H9 (cell line): Measurements from ENCODE around the gene RPL7L1. TPM values are rescaled to one million over a fixed set of nuclear protein-coding genes. Genes with fewer than 3 reads are reported as not detected.

Experiments used
- DNase-seq: peaks from one replicate; pipeline ENCODE4 v3.0.0-alpha.2; 2017
- H2AFZ ChIP-seq: one replicate; pipeline ENCODE4 v1.6.1; 2013; ENCODE audit warnings: mild to moderate bottlenecking, low read length, control low read depth, moderate library complexity
- H2AK5ac ChIP-seq: 2 replicates; pipeline ENCODE4 v1.6.1; 2013; ENCODE audit warnings: low read length, control low read depth, mixed read lengths; ENCODE audit not compliant: insufficient read length
- H2BK120ac ChIP-seq: one replicate; pipeline ENCODE4 v1.6.1; 2013; ENCODE audit warnings: low read depth, mild to moderate bottlenecking, low read length, control low read depth, inconsistent platforms; ENCODE audit not compliant: poor library complexity, severe bottlenecking
- H2BK12ac ChIP-seq: 2 replicates; pipeline ENCODE4 v1.6.1; 2013; ENCODE audit warnings: low read length, control low read depth, mixed read lengths, low read depth; ENCODE audit not compliant: insufficient read length
- H2BK15ac ChIP-seq: 2 replicates; pipeline ENCODE4 v1.6.1; 2013; ENCODE audit warnings: low read depth, low read length, control low read depth
- H2BK20ac ChIP-seq: one replicate; pipeline ENCODE4 v1.6.1; 2013; ENCODE audit warnings: low read depth, mild to moderate bottlenecking, low read length, control low read depth, inconsistent platforms; ENCODE audit not compliant: poor library complexity, severe bottlenecking
- H2BK5ac ChIP-seq: 2 replicates; pipeline ENCODE4 v1.6.1; 2013; ENCODE audit warnings: low read length, control low read depth, mixed read lengths; ENCODE audit not compliant: insufficient read length
- H3K14ac ChIP-seq: 2 replicates; pipeline ENCODE4 v1.6.1; 2013; ENCODE audit warnings: low read length, control low read depth; ENCODE audit not compliant: insufficient read depth
- H3K18ac ChIP-seq: 2 replicates; pipeline ENCODE4 v1.6.1; 2013; ENCODE audit warnings: low read depth, mild to moderate bottlenecking, mixed read lengths, low read length, control low read depth; ENCODE audit not compliant: insufficient read length
- H3K23ac ChIP-seq: 2 replicates; pipeline ENCODE4 v1.6.1; 2013; ENCODE audit warnings: low read length, control low read depth, mixed read lengths, low read depth; ENCODE audit not compliant: insufficient read length
- H3K23me2 ChIP-seq: 2 replicates; pipeline ENCODE4 v1.6.1; 2013; ENCODE audit warnings: low read depth, mild to moderate bottlenecking, mixed read lengths, low read length, control low read depth; ENCODE audit not compliant: insufficient read length, poor library complexity, severe bottlenecking
- H3K27ac ChIP-seq: 2 replicates; pipeline ENCODE4 v1.5.1; 2013; ENCODE audit warnings: low read length, control low read depth, mixed read lengths, low read depth; ENCODE audit not compliant: insufficient read length
- H3K27me3 ChIP-seq: 2 replicates; pipeline ENCODE4 v1.6.1; 2013; ENCODE audit warnings: low read length, control low read depth, inconsistent platforms; ENCODE audit not compliant: insufficient read depth
- H3K4ac ChIP-seq: 2 replicates; pipeline ENCODE4 v1.6.1; 2013; ENCODE audit warnings: low read depth, mild to moderate bottlenecking, control low read depth, inconsistent platforms, low read length, moderate library complexity
- H3K4me1 ChIP-seq: 2 replicates; pipeline ENCODE4 v1.6.1; 2013; ENCODE audit warnings: low read length, control low read depth, inconsistent platforms; ENCODE audit not compliant: insufficient read depth
- H3K4me2 ChIP-seq: 2 replicates; pipeline ENCODE4 v1.6.1; 2013; ENCODE audit warnings: low read length, control low read depth, mixed read lengths; ENCODE audit not compliant: insufficient read length, insufficient read depth
- H3K56ac ChIP-seq: 2 replicates; pipeline ENCODE4 v1.6.1; 2013; ENCODE audit warnings: low read depth, mild to moderate bottlenecking, mixed read lengths, low read length, control low read depth; ENCODE audit not compliant: insufficient read length
- H3K79me1 ChIP-seq: 2 replicates; pipeline ENCODE4 v1.6.1; 2013; ENCODE audit warnings: low read depth, mild to moderate bottlenecking, moderate library complexity, low read length, control low read depth, inconsistent platforms; ENCODE audit not compliant: insufficient read depth, poor library complexity, severe bottlenecking
- H3K79me2 ChIP-seq: 2 replicates; pipeline ENCODE4 v1.6.1; 2013; ENCODE audit warnings: low read length, control low read depth, inconsistent platforms; ENCODE audit not compliant: insufficient read depth
- H3K9ac ChIP-seq: 2 replicates; pipeline ENCODE4 v1.6.1; 2013; ENCODE audit warnings: low read length, control low read depth, mixed read lengths; ENCODE audit not compliant: insufficient read length; ENCODE audit errors: extremely low read depth
- H3K9me3 ChIP-seq: one replicate; pipeline ENCODE4 v1.6.1; 2013; ENCODE audit warnings: low read depth, low read length, inconsistent platforms; ENCODE audit not compliant: control insufficient read depth
- H3T11ph ChIP-seq: one replicate; pipeline ENCODE4 v1.6.1; 2013; ENCODE audit warnings: mild to moderate bottlenecking, low read length, control low read depth, inconsistent platforms
- H4K20me1 ChIP-seq: one replicate; pipeline ENCODE4 v1.6.1; 2013; ENCODE audit not compliant: control insufficient read depth, insufficient read length, insufficient read depth
- H4K5ac ChIP-seq: 2 replicates; pipeline ENCODE4 v1.6.1; 2013; ENCODE audit warnings: low read depth, mild to moderate bottlenecking, mixed read lengths, low read length, control low read depth; ENCODE audit not compliant: insufficient read length
- H4K8ac ChIP-seq: replicated peaks from 2 replicates; pipeline ENCODE4 v1.6.1; 2013; ENCODE audit warnings: low read length, control low read depth, mixed read lengths, low read depth; ENCODE audit not compliant: insufficient read length
- H4K91ac ChIP-seq: 2 replicates; pipeline ENCODE4 v1.6.1; 2013; ENCODE audit warnings: low read depth, mild to moderate bottlenecking, moderate library complexity, mixed read lengths, low read length, control low read depth; ENCODE audit not compliant: insufficient read length
- H3K27ac Mint-ChIP-seq, 3 experiments: 2 replicates in 2 of 3; 3 replicates in 1 of 3; pipeline ENCODE4 v1.8.0; 2020 to 2021; ENCODE audit warnings: mixed read lengths in 3 of 3, mild to moderate bottlenecking in 1 of 3, moderate library complexity in 1 of 3
- H3K27me3 Mint-ChIP-seq: 2 replicates; pipeline ENCODE4 v1.8.0; 2021; ENCODE audit warnings: low read depth, mild to moderate bottlenecking, moderate library complexity, mixed read lengths
- H3K36me3 Mint-ChIP-seq, 3 experiments: 2 replicates in 2 of 3; 3 replicates in 1 of 3; pipeline ENCODE4 v1.8.0; 2020 to 2021; ENCODE audit warnings: low read depth in 3 of 3, mixed read lengths in 3 of 3; ENCODE audit not compliant: insufficient read depth in 1 of 3
- H3K4me1 Mint-ChIP-seq, 2 experiments: 2 replicates each; pipeline ENCODE4 v1.8.0; 2020; ENCODE audit warnings: mixed read lengths in 2 of 2
- H3K4me3 Mint-ChIP-seq, 2 experiments: 2 replicates in 1 of 2; 3 replicates in 1 of 2; pipeline ENCODE4 v1.8.0; 2020 to 2021; ENCODE audit warnings: mild to moderate bottlenecking in 2 of 2, mixed read lengths in 2 of 2, moderate library complexity in 1 of 2
- H3K9me3 Mint-ChIP-seq, 2 experiments: 2 replicates in 1 of 2; 3 replicates in 1 of 2; pipeline ENCODE4 v1.8.0; 2020; ENCODE audit warnings: mild to moderate bottlenecking in 2 of 2, mixed read lengths in 2 of 2, moderate library complexity in 1 of 2
- CTCF ChIP-seq: fragments of 200-600 bp; sonication (generic); conservative IDR thresholded peaks from 3 replicates; pipeline ENCODE4 v1.8.0; 2021; ENCODE audit warnings: antibody characterized with exemption, mild to moderate bottlenecking
- whole genome bisulfite sequencing: extraction: QIAGEN DNeasy Blood & Tissue Kit; methylation state at CpG from one replicate; pipeline ENCODE4 v1.1.7; 2013; ENCODE audit warnings: missing lambda C conversion rate, low lambda C conversion rate, mixed read lengths; ENCODE audit not compliant: insufficient read length; ENCODE audit errors: extremely low coverage; 5-methylcytosine and 5-hydroxymethylcytosine counted together
- total RNA-seq: library from RNA; stranded (reverse); gene quantifications from 2 replicates; pipeline ENCODE4 v1.2.1, GENCODE V29; 2021

RPL7L1 gene
- total RNA-seq, 1 experiment from 2014 or later: 130 TPM

GRCh38 chr6:42938987-42939809 lies 59.8 kb downstream of the RPL7L1 start:
- no peak overlapping the region for H2BK15ac ChIP-seq
- no peak overlapping the region for H3K23ac ChIP-seq
- H3K9me3 ChIP-seq: no peaks in the 10 kb centered on the region
- no peaks in the 10 kb centered on the region for H3K4me1 ChIP-seq
- H3K79me2 ChIP-seq: peaks cover 4% of the 10 kb centered on the region; the same call in 1 of the 2 replicates
- H2AK5ac ChIP-seq: no peak overlapping the region
- H3K4me2 ChIP-seq: no peak overlapping the region
- H4K5ac ChIP-seq: no peak overlapping the region
- no CpG with 5 or more reads among the region's 9 CpGs for WGBS
- H4K8ac ChIP-seq: no peak overlapping the region
- H3K4ac ChIP-seq: no peak overlapping the region
- no peak overlapping the region for H2BK20ac ChIP-seq
- DNase-seq: peak; percentile 36
- no peak overlapping the region for H3K56ac ChIP-seq
- no peak overlapping the region for H4K91ac ChIP-seq
- no peak overlapping the region for H3K9ac ChIP-seq
- TF ChIP-seq CTCF: no peak
- H2BK12ac ChIP-seq: no peak overlapping the region
- H3K27me3 Mint-ChIP-seq: no peaks in the 10 kb centered on the region
- no peaks in the 10 kb centered on the region for H3K23me2 ChIP-seq
- no peak overlapping the region for H3K18ac ChIP-seq
- peaks cover 32 to 79% (median 50%) of the 10 kb centered on the region in 3 experiments for H3K36me3 Mint-ChIP-seq
- H3K79me1 ChIP-seq: no peaks in the 10 kb centered on the region
- H3T11ph ChIP-seq: no peak overlapping the region
- H2BK5ac ChIP-seq: no peak overlapping the region
- H4K20me1 ChIP-seq: peaks cover 2% of the 10 kb centered on the region
- H3K4me3 Mint-ChIP-seq: peak overlapping the region in 1 of 2 experiments; percentile 11; a peak in 2 of 5 replicates
- H3K9me3 Mint-ChIP-seq: no peaks in the 10 kb centered on the region; a peak in 1 of 5 replicates
- H3K27ac Mint-ChIP-seq: peak overlapping the region in 2 of 3 experiments; percentile 77 to 94; a peak in 6 of 7 replicates
- no peak overlapping the region for H2BK120ac ChIP-seq
- H3K4me1 Mint-ChIP-seq: peaks cover 9 to 14% of the 10 kb centered on the region in 2 experiments
- H3K27me3 ChIP-seq: no peaks in the 10 kb centered on the region
- no peak overlapping the region for H3K27ac ChIP-seq
- H2AFZ ChIP-seq: no peak overlapping the region
- no peak overlapping the region for H3K14ac ChIP-seq

Other genes starting within 250 kb of the RPL7L1 start
- gene PRPH2, start 157.0 kb upstream of the RPL7L1 start, total RNA-seq: 0.31 and 0.39 TPM in 2 replicates
- 25.6 and 30.2 TPM in 2 replicates for gene TBCC, start 133.5 kb upstream of the RPL7L1 start, total RNA-seq
- 9.7 and 9.8 TPM in 2 replicates for gene BICRAL, start 97.6 kb upstream of the RPL7L1 start, total RNA-seq
- gene PTCRA, start 36.4 kb downstream of the RPL7L1 start, total RNA-seq: not detected in 2 replicates
- 56.0 and 59.9 TPM in 2 replicates for gene CNPY3, start 49.9 kb downstream of the RPL7L1 start, total RNA-seq
- gene GNMT, start 81.1 kb downstream of the RPL7L1 start, total RNA-seq: 1.1 TPM in 2 replicates
- gene PEX6, start 99.6 kb downstream of the RPL7L1 start, total RNA-seq: 15.5 and 15.6 TPM in 2 replicates
- 53.5 and 57.7 TPM in 2 replicates for gene PPP2R5D, start 105.0 kb downstream of the RPL7L1 start, total RNA-seq
- 105 and 113 TPM in 2 replicates for gene MEA1, start 134.3 kb downstream of the RPL7L1 start, total RNA-seq
- gene KLHDC3, start 134.6 kb downstream of the RPL7L1 start, total RNA-seq: 146 TPM in 2 replicates
- gene RRP36, start 142.0 kb downstream of the RPL7L1 start, total RNA-seq: 117 and 121 TPM in 2 replicates
- gene CUL7, start 174.2 kb downstream of the RPL7L1 start, total RNA-seq: 23.5 and 24.5 TPM in 2 replicates
- 71.9 and 74.4 TPM in 2 replicates for gene MRPL2, start 179.8 kb downstream of the RPL7L1 start, total RNA-seq
- gene KLC4, start 180.0 kb downstream of the RPL7L1 start, total RNA-seq: 29.7 TPM in 2 replicates
- gene PTK7, start 196.7 kb downstream of the RPL7L1 start, total RNA-seq: 126 and 128 TPM in 2 replicates